ENCODE results near the gene E4F1.
"Not testable (repeated sequence)": the region's sequence is repeated elsewhere in the genome, so short reads cannot be mapped to it uniquely, and the experiment has no call there.

E4F1 gene

GRCh38 chr16:2244926-2245795 lies 21.8 kb downstream of the E4F1 start:
- no peak for DNase-seq (ENCODE audit: low spot score)

- DNase-seq (ENCODE audit: low spot score): no peak
These were observed 23.0 kb downstream of the E4F1 start for GRCh38 chr16:2246301-2246885.

- no peak for DNase-seq (ENCODE audit: low spot score)
These were observed 27.4 kb downstream of the E4F1 start for GRCh38 chr16:2250652-2251295.

- peak; percentile 98 for DNase-seq (ENCODE audit: low spot score)
These were observed 28.1 kb downstream of the E4F1 start, which contains the start of gene ECI1 for GRCh38 chr16:2251296-2252111. ECI1 (minus strand) TSS chr16:2251587; CDS start chr16:2251566, 21 bp downstream.

- DNase-seq (ENCODE audit: low spot score): no peak
These were observed 29.4 kb downstream of the E4F1 start for GRCh38 chr16:2252806-2253148.

- no peak for DNase-seq (ENCODE audit: low spot score)
These were observed 29.9 kb downstream of the E4F1 start for GRCh38 chr16:2253293-2253692.

- no peak for DNase-seq (ENCODE audit: low spot score)
These were observed 33.2 kb downstream of the E4F1 start for GRCh38 chr16:2256531-2257140.

GRCh38 chr16:2257726-2258125 lies 34.3 kb downstream of the E4F1 start:
- no peak for DNase-seq (ENCODE audit: low spot score)

GRCh38 chr16:2258530-2258929 lies 35.1 kb downstream of the E4F1 start:
- not testable (repeated sequence) for DNase-seq (ENCODE audit: low spot score)

GRCh38 chr16:2260250-2260649 lies 36.9 kb downstream of the E4F1 start:
- no peak for DNase-seq (ENCODE audit: low spot score)

GRCh38 chr16:2263026-2263425 lies 39.6 kb downstream of the E4F1 start:
- not testable (repeated sequence) for DNase-seq (ENCODE audit: low spot score)

- not testable (repeated sequence) for DNase-seq (ENCODE audit: low spot score)
These were observed 43.5 kb downstream of the E4F1 start for GRCh38 chr16:2266887-2267286.

GRCh38 chr16:2267505-2267912 lies 44.1 kb downstream of the E4F1 start:
- not testable (repeated sequence) for DNase-seq (ENCODE audit: low spot score)

GRCh38 chr16:2267913-2268666 lies 44.7 kb downstream of the E4F1 start, which contains the start of gene RNPS1:
RNPS1 (minus strand) TSS chr16:2268126; CDS start chr16:2264643, 3,483 bp downstream.
- peak; percentile 97 for DNase-seq (ENCODE audit: low spot score)

- no peak for DNase-seq (ENCODE audit: low spot score)
These were observed 46.7 kb downstream of the E4F1 start for GRCh38 chr16:2270070-2270462.

GRCh38 chr16:2270588-2271470 lies 47.4 kb downstream of the E4F1 start:
- DNase-seq (ENCODE audit: low spot score): no peak

- no peak for DNase-seq (ENCODE audit: low spot score)
These were observed 48.6 kb downstream of the E4F1 start for GRCh38 chr16:2271848-2272461.

- no peak for DNase-seq (ENCODE audit: low spot score)
These were observed 50.1 kb downstream of the E4F1 start for GRCh38 chr16:2273484-2273883.

- no peak for DNase-seq (ENCODE audit: low spot score)
These were observed 50.5 kb downstream of the E4F1 start for GRCh38 chr16:2273931-2274330.

Measured in HuH-7.5 (cell line).